Keratinocyte (primary cell): ENCODE results near the gene PVR.

Experiments used
- CTCF ChIP-seq, 3 experiments: IDR thresholded peaks in 1 of 3; conservative IDR thresholded peaks in 1 of 3; optimal IDR thresholded peaks in 1 of 3; 2 replicates in 2 of 3; 3 replicates in 1 of 3; pipeline versions ENCODE3 to v1.5.1; 2011; ENCODE audit warnings: low read length in 3 of 3, mild to moderate bottlenecking in 3 of 3, moderate library complexity in 2 of 3, control low read depth in 1 of 3, inconsistent platforms in 1 of 3; ENCODE audit not compliant: insufficient read depth in 2 of 3; ENCODE audit errors: extremely low read depth in 1 of 3
- EZH2 ChIP-seq: IDR thresholded peaks from one replicate; pipeline ENCODE4 v1.6.1; 2012; ENCODE audit warnings: inconsistent platforms, mild to moderate bottlenecking, low read length, moderate library complexity

DNA sequence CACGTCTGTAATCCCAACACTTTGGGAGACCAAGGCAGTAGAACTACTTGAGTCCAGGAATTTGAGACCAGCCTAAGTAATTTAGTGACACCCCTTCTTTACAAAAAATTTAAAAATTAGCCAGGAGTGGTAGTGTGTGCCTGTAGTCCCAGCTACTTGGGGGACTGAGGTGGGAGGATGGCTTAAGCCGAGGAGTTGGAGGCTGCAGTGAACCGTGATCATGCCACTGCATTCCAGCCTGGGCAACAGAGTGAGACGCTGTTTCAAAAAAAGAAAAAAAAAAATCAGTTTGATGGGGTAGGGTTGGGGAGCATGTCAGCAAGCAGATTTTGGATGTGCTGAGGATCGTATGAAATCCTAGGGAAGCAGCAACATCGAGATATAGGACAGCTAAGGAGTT lies 31.8 kb downstream of the PVR start:
- TF ChIP-seq CTCF (optimal IDR thresholded peaks at IDR 0.05 in 1 of 3, IDR thresholded peaks at IDR 0.05 in 1 of 3, conservative IDR thresholded peaks at IDR 0.05 in 1 of 3; ENCODE audit: extremely low read depth in 1 of 3, insufficient read depth in 2 of 3, low read length in 3 of 3) (no peak), EZH2 (no peak)
